OCI-LY7 (cell line): ENCODE measurements around the gene NRXN2. TPM values are rescaled to one million over a fixed set of nuclear protein-coding genes. Genes with fewer than 3 reads are reported as not detected.

Experiments used
- BruUV-seq: library from RNA; stranded (reverse); fragments of 400-500 nt; replicated peaks from 2 replicates; lab custom pipeline; 2021; lab: Mats Ljungman, UMichigan
- CTCF ChIA-PET: fragments of 300-600 bp; sonication (Branson Sonifier 250); formaldehyde crosslinking; loops from one replicate; lab custom pipeline; 2022; ENCODE audit warnings: antibody characterized with exemption; ENCODE audit not compliant: unreplicated experiment; lab: Charles Lee
- POLR2A ChIA-PET: fragments of 300-600 bp; sonication (Branson Sonifier 250); formaldehyde crosslinking; loops from one replicate; lab custom pipeline; 2022; ENCODE audit warnings: antibody characterized with exemption; lab: Charles Lee
- DNase-seq: peaks from one replicate; pipeline ENCODE4 v3.0.0-alpha.2; 2015; ENCODE audit warnings: low spot score
- H2AFZ ChIP-seq: fragments of 200-600 bp; sonication (generic), shearing (Covaris generic); 2 replicates; pipeline ENCODE4 v1.6.1; 2014; ENCODE audit warnings: mild to moderate bottlenecking, antibody characterized with exemption, low read length, moderate library complexity
- H3K27ac ChIP-seq: fragments of 200-600 bp; sonication (generic); 2 replicates; pipeline ENCODE4 v1.5.1; 2014; ENCODE audit warnings: mixed run types, low read depth, mild to moderate bottlenecking, moderate library complexity, low read length, inconsistent platforms; ENCODE audit not compliant: poor library complexity, severe bottlenecking
- H3K36me3 ChIP-seq: fragments of 200-600 bp; sonication (generic); 2 replicates; pipeline ENCODE4 v1.6.1; 2014; ENCODE audit warnings: mild to moderate bottlenecking, antibody characterized with exemption, low read length, moderate library complexity, mixed read lengths; ENCODE audit not compliant: insufficient read depth
- H3K4me1 ChIP-seq: fragments of 200-600 bp; sonication (generic); 2 replicates; pipeline ENCODE4 v1.5.1; 2014; ENCODE audit warnings: mild to moderate bottlenecking, low read length; ENCODE audit not compliant: insufficient read depth, poor library complexity, severe bottlenecking
- H3K4me2 ChIP-seq: fragments of 200-600 bp; sonication (generic); 2 replicates; pipeline ENCODE4 v1.6.1; 2014; ENCODE audit warnings: mild to moderate bottlenecking, low read length
- H3K4me3 ChIP-seq: fragments of 200-600 bp; sonication (generic); 2 replicates; pipeline ENCODE4 v1.5.1; 2014; ENCODE audit warnings: mild to moderate bottlenecking, low read depth, low read length; ENCODE audit not compliant: poor library complexity, severe bottlenecking
- H3K79me2 ChIP-seq: fragments of 200-600 bp; sonication (generic); 2 replicates; pipeline ENCODE4 v1.6.1; 2016; ENCODE audit warnings: low read depth, mild to moderate bottlenecking, low read length, moderate library complexity, mixed read lengths; ENCODE audit not compliant: insufficient read depth
- H3K9me2 ChIP-seq: fragments of 200-600 bp; sonication (generic); 2 replicates; pipeline ENCODE4 v1.6.1; 2016; ENCODE audit warnings: mild to moderate bottlenecking, low read length, mixed read lengths; ENCODE audit not compliant: insufficient read depth
- H3K9me3 ChIP-seq: fragments of 200-600 bp; sonication (generic); 2 replicates; pipeline ENCODE4 v1.6.1; 2014; ENCODE audit warnings: mild to moderate bottlenecking, mixed run types, low read length, mixed read lengths
- H4K20me1 ChIP-seq: fragments of 200-600 bp; sonication (generic); 2 replicates; pipeline ENCODE4 v1.6.1; 2014; ENCODE audit warnings: mild to moderate bottlenecking, antibody characterized with exemption, low read length, moderate library complexity, mixed read lengths; ENCODE audit not compliant: insufficient read depth
- EZH2phosphoT487 ChIP-seq: fragments of 200-600 bp; sonication (generic); IDR thresholded peaks from 2 replicates; pipeline ENCODE4 v1.6.1; 2018; ENCODE audit warnings: low read depth, borderline replicate concordance, mild to moderate bottlenecking, mixed run types, antibody characterized with exemption, low read length, moderate library complexity, mixed read lengths
- intact Hi-C: fragments of 100-400 bp; cut with micrococcal nuclease; formaldehyde crosslinking; loops from one replicate; pipeline ENCODE4 v1.10.0; 2022; ENCODE audit not compliant: unreplicated experiment
- total RNA-seq, 2 experiments: library from RNA; depleted of rRNA in 1 of 2; stranded (reverse); fragments of >200 nt in 1 of 2; shearing (Covaris generic) in 1 of 2; gene quantifications; 2 replicates each; pipeline ENCODE4 v1.2.3, GENCODE V29; 2014 to 2022
- TF ChIP-seq, protein P1 (sequence below): fragments of 200-600 bp; sonication (generic); conservative IDR thresholded peaks from 2 replicates; pipeline ENCODE4 v1.5.1; 2014; ENCODE audit warnings: mild to moderate bottlenecking, antibody characterized with exemption, low read length, moderate library complexity, mixed read lengths

The NRXN2 gene
- total RNA-seq, 2 experiments from 2014 or later = 2.4 to 3.3 TPM

DNA sequence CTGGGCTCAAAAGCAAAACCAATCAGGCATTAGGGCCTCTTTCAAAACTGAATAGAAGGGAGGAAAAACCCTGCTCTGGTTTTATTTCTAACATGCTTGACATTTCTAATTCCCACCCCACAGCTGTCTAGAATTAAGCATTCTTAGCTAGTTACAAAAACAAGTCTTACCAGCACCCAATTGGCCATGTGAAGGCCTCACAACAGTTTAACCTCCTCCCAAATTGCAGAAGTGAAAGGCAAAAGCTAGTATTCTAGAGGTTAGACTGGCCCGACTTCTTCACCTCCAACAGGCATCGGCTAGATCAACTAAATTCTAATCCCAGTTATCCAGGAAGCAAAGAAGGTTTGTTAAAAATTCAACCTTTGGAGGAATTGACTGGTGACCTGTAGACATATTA, 48.9 kb upstream of the NRXN2 start:
- Histone ChIP-seq H3K36me3 (peaks cover 100% of the 10 kb centered on the region), H3K4me2 (peak overlapping the region; percentile 70), H3K4me1 (peaks cover 63% of the 10 kb centered on the region), H3K9me3 (no peaks in the 10 kb centered on the region), H3K79me2 (peaks cover 94% of the 10 kb centered on the region), H3K27ac (peak overlapping the region; percentile 84), H3K9me2 (no peaks in the 10 kb centered on the region), H3K4me3 (peak overlapping the region; percentile 47), H4K20me1 (peaks cover 83% of the 10 kb centered on the region), H2AFZ (no peak overlapping the region)
- BruUV-seq = no TSS peak
- TF ChIP-seq, protein P1, sequence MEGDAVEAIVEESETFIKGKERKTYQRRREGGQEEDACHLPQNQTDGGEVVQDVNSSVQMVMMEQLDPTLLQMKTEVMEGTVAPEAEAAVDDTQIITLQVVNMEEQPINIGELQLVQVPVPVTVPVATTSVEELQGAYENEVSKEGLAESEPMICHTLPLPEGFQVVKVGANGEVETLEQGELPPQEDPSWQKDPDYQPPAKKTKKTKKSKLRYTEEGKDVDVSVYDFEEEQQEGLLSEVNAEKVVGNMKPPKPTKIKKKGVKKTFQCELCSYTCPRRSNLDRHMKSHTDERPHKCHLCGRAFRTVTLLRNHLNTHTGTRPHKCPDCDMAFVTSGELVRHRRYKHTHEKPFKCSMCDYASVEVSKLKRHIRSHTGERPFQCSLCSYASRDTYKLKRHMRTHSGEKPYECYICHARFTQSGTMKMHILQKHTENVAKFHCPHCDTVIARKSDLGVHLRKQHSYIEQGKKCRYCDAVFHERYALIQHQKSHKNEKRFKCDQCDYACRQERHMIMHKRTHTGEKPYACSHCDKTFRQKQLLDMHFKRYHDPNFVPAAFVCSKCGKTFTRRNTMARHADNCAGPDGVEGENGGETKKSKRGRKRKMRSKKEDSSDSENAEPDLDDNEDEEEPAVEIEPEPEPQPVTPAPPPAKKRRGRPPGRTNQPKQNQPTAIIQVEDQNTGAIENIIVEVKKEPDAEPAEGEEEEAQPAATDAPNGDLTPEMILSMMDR = no peak
- TF ChIP-seq EZH2phosphoT487 = no peak
- CTCF ChIA-PET = interaction anchor here (2.3 kb wide), 1 partner anchor 27 kb away, joined by 6 read pairs; the partner anchor contains the start of gene RASGRP2
- POLR2A ChIA-PET = interaction anchor here (0.6 to 3.2 kb wide), 6 partner anchors 9 to 462 kb away, joined by 3 to 15 read pairs (median 4); partner anchors contain the start of gene RASGRP2
- intact Hi-C loops = loop anchor here (10.0 kb wide), 1 partner anchor 343 kb away; the partner anchor contains the start of genes TM7SF2 and ZNHIT2
- peak; percentile 63 for DNase-seq

DNA sequence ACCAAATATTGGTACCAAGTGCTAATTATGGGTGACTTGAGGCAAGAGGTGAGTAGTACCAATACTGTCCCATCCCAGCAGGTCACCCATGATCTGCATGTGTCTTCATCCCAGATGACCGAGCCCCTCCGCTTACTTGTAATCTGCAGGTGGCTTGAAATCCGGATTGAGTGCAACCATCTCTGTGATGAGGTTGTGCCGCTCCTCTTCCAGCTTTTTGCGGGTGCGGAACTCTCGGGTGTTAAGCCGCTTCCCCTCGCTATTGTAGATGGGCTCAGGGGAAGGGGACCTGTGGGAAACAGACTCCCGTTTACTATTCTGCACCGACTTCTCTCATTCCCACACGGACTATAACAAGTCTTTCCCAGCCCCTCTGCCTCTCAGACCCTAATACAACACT, 47.1 kb upstream of the NRXN2 start:
- peaks cover 77% of the 10 kb centered on the region for H3K79me2 ChIP-seq
- H3K9me3 ChIP-seq = no peaks in the 10 kb centered on the region
- ChIA-PET CTCF (interaction anchor here (1.7 kb wide), 1 partner anchor 23 kb away, joined by 5 read pairs; no protein-coding TSS in a partner anchor), POLR2A (interaction anchor here (3.2 kb wide), 1 partner anchor 7 kb away, joined by 15 read pairs; no protein-coding TSS in a partner anchor)
- no peaks in the 10 kb centered on the region for H3K9me2 ChIP-seq
- peaks cover 99% of the 10 kb centered on the region for H3K36me3 ChIP-seq
- DNase-seq = no peak
- TF ChIP-seq, protein P1 = no peak
- TF ChIP-seq EZH2phosphoT487 = no peak
- H4K20me1 ChIP-seq = peaks cover 66% of the 10 kb centered on the region
- H3K27ac ChIP-seq = no peak overlapping the region
- H3K4me2 ChIP-seq = no peak overlapping the region
- intact Hi-C loops = loop anchor here (10.0 kb wide), 1 partner anchor 345 kb away; the partner anchor contains the start of genes TM7SF2 and ZNHIT2
- H2AFZ ChIP-seq = no peak overlapping the region
- no peak overlapping the region for H3K4me3 ChIP-seq
- H3K4me1 ChIP-seq = peaks cover 50% of the 10 kb centered on the region
- no TSS peak for BruUV-seq

DNA sequence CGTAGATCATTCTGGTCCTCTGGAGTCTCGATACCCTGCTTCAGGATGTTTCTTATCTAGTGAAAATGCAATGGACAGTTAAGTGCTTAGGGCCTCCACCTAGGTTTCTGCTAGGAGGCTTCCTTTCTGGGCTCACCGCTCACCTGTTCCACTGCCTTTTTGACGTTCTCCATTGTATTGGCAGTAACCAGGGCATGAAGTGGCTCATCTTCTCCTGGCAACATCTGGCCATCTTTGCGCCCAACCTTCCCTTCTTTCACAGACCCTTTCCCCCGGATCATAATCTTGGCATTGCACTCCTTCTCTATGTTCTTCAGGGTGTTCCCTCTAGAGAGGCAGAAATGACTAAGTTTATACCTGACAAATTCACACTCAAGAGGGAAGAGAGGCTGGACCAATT, 46.3 kb upstream of the NRXN2 start:
- Histone ChIP-seq H3K4me1 (peaks cover 50% of the 10 kb centered on the region), H3K36me3 (peaks cover 99% of the 10 kb centered on the region), H3K4me2 (no peak overlapping the region), H3K9me3 (no peaks in the 10 kb centered on the region), H3K27ac (no peak overlapping the region), H4K20me1 (peaks cover 67% of the 10 kb centered on the region), H3K9me2 (no peaks in the 10 kb centered on the region), H2AFZ (no peak overlapping the region), H3K4me3 (no peak overlapping the region), H3K79me2 (peaks cover 72% of the 10 kb centered on the region)
- intact Hi-C loops = no loop called here
- ChIA-PET CTCF (no interaction called here), POLR2A (no interaction called here)
- no peak for TF ChIP-seq EZH2phosphoT487
- TF ChIP-seq, protein P1 = no peak
- BruUV-seq = no TSS peak
- no peak for DNase-seq
